ENCODE measurements around the gene AK8. TPM values are rescaled to one million over a fixed set of nuclear protein-coding genes. Genes with fewer than 3 reads are reported as not detected.

Gene AK8
- total and polyA plus RNA-seq, 3 donors from 2014 or later: 15.0 to 54.8 (median 15.1) TPM

DNA sequence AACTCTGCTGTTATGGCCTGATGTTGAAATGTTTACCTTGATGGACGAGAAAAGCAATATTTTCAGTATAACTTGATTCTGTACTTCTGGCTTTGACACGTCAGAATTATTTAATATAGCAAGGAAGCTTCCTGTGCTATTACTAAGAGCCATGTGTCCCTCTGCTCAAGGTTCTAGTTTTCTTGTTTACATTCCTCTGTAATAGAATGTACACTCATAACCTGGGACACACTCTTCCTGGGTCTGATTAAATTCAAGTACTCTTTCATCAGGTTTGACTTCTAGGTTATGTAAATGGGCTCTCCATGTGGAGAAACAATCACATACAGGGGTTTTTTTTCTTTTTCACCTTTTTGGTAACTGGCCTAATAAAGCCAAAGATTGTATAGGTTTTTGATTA is 174.7 kb downstream of the AK8 start:
- Histone ChIP-seq H3K9me3 (no peaks in the 10 kb centered on the region), H3K4me1 (no peaks in the 10 kb centered on the region), H3K4me3 (no peak overlapping the region), H3K36me3 (ENCODE audit: low read depth, missing control alignments) (no peaks in the 10 kb centered on the region), H3K27ac (no peak overlapping the region), H3K27me3 (no peaks in the 10 kb centered on the region)
- 51 to 62% methylated on average over 2 of the region's 2 CpGs for WGBS, 2 donors
- no peak for DNase-seq
- TF ChIP-seq POLR2A (IDR thresholded peaks at IDR 0.05): no peak
- TF ChIP-seq, protein P1, sequence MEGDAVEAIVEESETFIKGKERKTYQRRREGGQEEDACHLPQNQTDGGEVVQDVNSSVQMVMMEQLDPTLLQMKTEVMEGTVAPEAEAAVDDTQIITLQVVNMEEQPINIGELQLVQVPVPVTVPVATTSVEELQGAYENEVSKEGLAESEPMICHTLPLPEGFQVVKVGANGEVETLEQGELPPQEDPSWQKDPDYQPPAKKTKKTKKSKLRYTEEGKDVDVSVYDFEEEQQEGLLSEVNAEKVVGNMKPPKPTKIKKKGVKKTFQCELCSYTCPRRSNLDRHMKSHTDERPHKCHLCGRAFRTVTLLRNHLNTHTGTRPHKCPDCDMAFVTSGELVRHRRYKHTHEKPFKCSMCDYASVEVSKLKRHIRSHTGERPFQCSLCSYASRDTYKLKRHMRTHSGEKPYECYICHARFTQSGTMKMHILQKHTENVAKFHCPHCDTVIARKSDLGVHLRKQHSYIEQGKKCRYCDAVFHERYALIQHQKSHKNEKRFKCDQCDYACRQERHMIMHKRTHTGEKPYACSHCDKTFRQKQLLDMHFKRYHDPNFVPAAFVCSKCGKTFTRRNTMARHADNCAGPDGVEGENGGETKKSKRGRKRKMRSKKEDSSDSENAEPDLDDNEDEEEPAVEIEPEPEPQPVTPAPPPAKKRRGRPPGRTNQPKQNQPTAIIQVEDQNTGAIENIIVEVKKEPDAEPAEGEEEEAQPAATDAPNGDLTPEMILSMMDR (IDR thresholded peaks at IDR 0.05): no peak
- intact Hi-C loops (cut with DNase I; ENCODE audit: low total_unique reads): no loop called here

DNA sequence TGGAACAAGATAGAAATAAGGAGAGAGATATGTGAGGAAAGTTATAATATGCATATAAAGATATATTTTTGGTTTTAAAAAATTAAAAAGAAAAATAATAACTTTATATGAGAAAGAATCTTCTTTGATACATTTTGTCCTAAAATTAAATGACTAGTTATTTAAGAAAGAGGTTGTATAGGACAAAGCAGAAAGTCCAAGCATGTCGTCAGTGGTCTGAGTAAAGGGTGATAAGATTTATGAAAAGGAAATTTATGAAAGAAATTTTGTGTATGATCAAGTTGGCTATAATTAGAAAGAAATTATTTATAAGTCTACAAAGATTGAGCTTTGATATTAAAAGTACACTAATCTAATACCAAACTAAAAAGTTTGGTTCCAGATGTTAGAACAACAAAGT is 175.8 kb downstream of the AK8 start:
- TF ChIP-seq, protein P1 (IDR thresholded peaks at IDR 0.05): no peak
- no peak for TF ChIP-seq POLR2A (IDR thresholded peaks at IDR 0.05)
- intact Hi-C loops (cut with DNase I; ENCODE audit: low total_unique reads): no loop called here
- Histone ChIP-seq H3K36me3 (ENCODE audit: low read depth, missing control alignments) (no peaks in the 10 kb centered on the region), H3K9me3 (no peaks in the 10 kb centered on the region), H3K27me3 (no peaks in the 10 kb centered on the region), H3K4me1 (no peaks in the 10 kb centered on the region), H3K27ac (no peak overlapping the region), H3K4me3 (no peak overlapping the region)
- DNase-seq: no peak
- WGBS, 2 donors: 0 to 37% methylated on average over 1 of the region's 1 CpG

DNA sequence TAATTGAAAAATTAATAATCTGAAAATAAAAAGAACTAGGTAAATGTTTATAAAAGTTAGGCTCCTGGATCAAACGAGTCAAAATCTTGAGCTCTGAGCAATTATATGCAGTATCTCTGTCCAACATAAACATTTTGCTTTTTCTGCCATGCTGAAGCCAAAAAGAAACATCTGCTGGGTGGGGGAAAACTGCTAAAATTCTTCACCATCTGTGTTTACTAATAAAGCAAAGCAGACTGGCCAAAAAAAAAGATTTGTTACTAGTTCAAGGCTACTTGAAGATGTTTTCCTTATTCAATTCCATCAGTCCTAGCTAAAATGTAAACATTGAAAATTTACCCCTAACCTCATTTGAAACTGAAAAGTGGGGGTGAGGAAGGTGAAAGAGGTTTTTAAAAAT is 178.1 kb downstream of the AK8 start:
- intact Hi-C loops (cut with DNase I; ENCODE audit: low total_unique reads): no loop called here
- no peaks in the 10 kb centered on the region for H3K4me1 ChIP-seq
- H3K27me3 ChIP-seq: no peaks in the 10 kb centered on the region
- no peaks in the 10 kb centered on the region for H3K36me3 ChIP-seq (ENCODE audit: low read depth, missing control alignments)
- TF ChIP-seq, protein P1 (IDR thresholded peaks at IDR 0.05): no peak
- TF ChIP-seq POLR2A (IDR thresholded peaks at IDR 0.05): no peak
- WGBS, 2 donors: 19 to 21% methylated on average over 1 of the region's 1 CpG
- DNase-seq: no peak
- H3K27ac ChIP-seq: no peak overlapping the region
- H3K9me3 ChIP-seq: no peaks in the 10 kb centered on the region
- no peak overlapping the region for H3K4me3 ChIP-seq

DNA sequence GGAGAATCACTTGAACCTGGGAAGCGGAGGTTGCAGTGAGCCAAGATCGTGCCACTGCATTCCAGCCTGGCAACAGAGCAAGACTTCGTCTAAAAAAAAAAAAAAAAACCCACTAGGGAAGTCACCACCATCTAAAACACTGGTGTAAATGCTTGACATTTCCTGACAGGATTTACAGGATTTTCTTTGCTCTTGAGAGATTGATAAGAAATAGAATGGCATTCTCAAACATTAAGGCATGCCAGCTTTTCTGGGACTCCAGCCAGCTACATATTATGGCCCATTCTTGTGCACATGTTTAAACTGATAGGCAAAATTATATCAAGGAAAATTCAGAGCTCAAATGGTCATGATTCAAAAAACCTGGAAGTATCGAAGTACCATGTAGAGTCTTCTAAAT is 179.1 kb downstream of the AK8 start:
- intact Hi-C loops (cut with DNase I; ENCODE audit: low total_unique reads): no loop called here
- Histone ChIP-seq H3K9me3 (no peaks in the 10 kb centered on the region), H3K27ac (no peak overlapping the region), H3K36me3 (ENCODE audit: low read depth, missing control alignments) (no peaks in the 10 kb centered on the region), H3K4me3 (no peak overlapping the region), H3K27me3 (no peaks in the 10 kb centered on the region), H3K4me1 (no peaks in the 10 kb centered on the region)
- DNase-seq: no peak
- TF ChIP-seq POLR2A (IDR thresholded peaks at IDR 0.05): no peak
- TF ChIP-seq, protein P1 (IDR thresholded peaks at IDR 0.05): no peak
- WGBS, 2 donors: 37 to 51% methylated on average over 4 of the region's 4 CpGs

DNA sequence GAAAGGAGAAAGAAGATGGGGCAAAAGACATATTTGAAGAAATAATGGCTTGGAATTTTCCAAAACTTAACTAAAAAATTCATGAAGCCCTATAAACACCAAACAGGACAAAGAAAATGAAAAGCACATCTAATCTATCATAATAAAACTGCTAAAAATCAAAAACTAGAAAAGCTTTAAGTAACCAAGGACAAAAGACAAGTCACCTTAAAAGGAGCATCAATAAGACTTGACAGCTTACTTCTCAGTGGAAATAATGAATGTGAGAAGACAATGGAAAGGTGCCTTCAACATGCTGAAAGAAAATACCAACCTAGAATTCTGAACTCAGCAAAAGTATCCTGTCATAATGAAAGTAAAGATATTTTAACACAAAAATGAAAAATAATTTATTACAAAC is 180.9 kb downstream of the AK8 start:
- Histone ChIP-seq H3K36me3 (ENCODE audit: low read depth, missing control alignments) (no peaks in the 10 kb centered on the region), H3K27ac (no peak overlapping the region), H3K27me3 (no peaks in the 10 kb centered on the region), H3K4me3 (no peak overlapping the region), H3K9me3 (no peaks in the 10 kb centered on the region), H3K4me1 (no peaks in the 10 kb centered on the region)
- DNase-seq: no peak
- intact Hi-C loops (cut with DNase I; ENCODE audit: low total_unique reads): no loop called here
- TF ChIP-seq, protein P1 (IDR thresholded peaks at IDR 0.05): no peak
- TF ChIP-seq POLR2A (IDR thresholded peaks at IDR 0.05): no peak
